T-helper 2 cell treated with Interferon-gamma antibody and Interleukin-4, amounts not matched to agents 5 μg/mL and 100 μg/mL, for 36 hours (primary cell): Measurements from ENCODE around the gene MAP4K5.
"Not testable (repeated sequence)": the region's sequence is repeated elsewhere in the genome, so short reads cannot be mapped to it uniquely, and the experiment has no call there.

Experiments
- DNase-seq: peaks from one replicate; pipeline ENCODE4 v3.0.0; 2021; ENCODE audit warnings: low spot score
- H3K27ac Mint-ChIP-seq: one replicate; pipeline ENCODE4 v1.8.0; 2021; ENCODE audit warnings: mild to moderate bottlenecking, mixed read lengths
- H3K27me3 Mint-ChIP-seq: one replicate; pipeline ENCODE4 v1.8.0; 2021; ENCODE audit warnings: low read depth, mixed read lengths
- H3K36me3 Mint-ChIP-seq: one replicate; pipeline ENCODE4 v1.8.0; 2021; ENCODE audit warnings: low read depth, mixed read lengths
- H3K4me1 Mint-ChIP-seq: one replicate; pipeline ENCODE4 v1.8.0; 2021; ENCODE audit warnings: low read depth, mixed read lengths
- H3K4me3 Mint-ChIP-seq: one replicate; pipeline ENCODE4 v1.8.0; 2022; ENCODE audit warnings: mild to moderate bottlenecking, moderate library complexity, mixed read lengths
- H3K9me3 Mint-ChIP-seq: one replicate; pipeline ENCODE4 v1.8.0; 2021; ENCODE audit warnings: mixed read lengths

Gene MAP4K5

DNA sequence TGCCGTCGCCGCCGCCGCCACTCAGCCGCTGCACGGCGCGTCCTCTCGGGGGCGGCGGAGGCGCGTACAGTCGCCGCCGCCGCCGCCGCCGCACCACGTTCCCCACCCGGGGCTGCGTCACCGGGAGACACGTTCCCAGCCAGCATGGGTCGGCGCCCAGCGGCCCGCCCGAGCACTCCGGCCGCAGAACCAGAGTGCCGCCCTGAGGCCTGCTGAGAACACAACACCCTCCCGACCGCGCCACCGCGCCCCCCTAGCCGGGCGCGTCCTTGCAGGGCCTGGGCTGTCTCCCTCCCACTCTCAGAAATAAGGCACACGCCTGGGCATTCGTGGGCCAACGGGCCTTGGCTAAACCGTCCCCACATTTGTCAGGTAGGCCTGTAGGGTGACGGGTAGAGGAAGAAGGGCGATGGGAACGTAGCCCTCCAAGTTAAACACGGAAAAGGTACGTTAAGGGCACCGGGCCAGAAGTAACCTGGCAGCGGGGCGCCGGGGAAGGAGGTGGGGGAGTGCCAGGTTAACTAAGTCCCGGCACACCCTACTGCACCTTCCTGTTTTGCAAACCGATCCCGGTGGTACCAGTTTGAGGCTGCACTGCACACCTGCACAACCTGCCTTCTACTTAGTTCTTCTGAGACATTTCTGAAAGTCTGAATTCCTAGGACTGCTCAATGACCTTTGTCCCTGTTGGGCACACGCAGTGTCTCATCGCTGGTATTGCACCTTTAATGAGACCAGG, at the start of gene MAP4K5:
Gene MAP4K5, minus strand, starts transcription at position 68 of the 739 bp plus-strand sequence. CDS start 520 bp downstream, outside the sequence.
- peak; percentile 88 for DNase-seq

DNA sequence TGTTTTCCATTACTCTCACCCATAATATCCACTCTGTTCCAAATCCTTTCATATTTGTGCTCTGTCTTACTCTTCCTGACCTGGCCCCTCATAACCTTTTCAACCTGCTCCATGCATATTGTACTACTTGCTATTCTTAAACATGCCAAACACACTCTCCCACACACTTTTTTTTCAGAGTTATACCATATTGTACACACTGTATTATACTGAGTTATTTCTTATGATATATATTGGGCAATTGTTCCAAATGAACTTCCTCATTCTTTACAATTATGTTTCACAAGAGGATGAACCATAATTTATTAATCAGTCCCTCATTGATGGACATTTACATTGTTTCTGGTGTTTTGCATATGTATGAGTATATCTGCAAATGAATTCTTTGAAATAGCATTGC, 46.1 kb upstream of the MAP4K5 start:
- H3K27ac Mint-ChIP-seq, result no peak overlapping the region
- H3K9me3 Mint-ChIP-seq, result no peaks in the 10 kb centered on the region
- H3K4me3 Mint-ChIP-seq, result no peak overlapping the region
- H3K36me3 Mint-ChIP-seq, result no peaks in the 10 kb centered on the region
- H3K27me3 Mint-ChIP-seq, result peaks cover 17% of the 10 kb centered on the region
- no peak for DNase-seq
- H3K4me1 Mint-ChIP-seq, result no peaks in the 10 kb centered on the region

More for the DNA sequence above, at the start of gene MAP4K5:
- Mint-ChIP-seq H3K9me3 (no peaks in the 10 kb centered on the region), H3K27me3 (peaks cover 22% of the 10 kb centered on the region), H3K36me3 (peaks cover 11% of the 10 kb centered on the region), H3K4me3 (peak within 1 kb of the TSS; percentile 90), H3K4me1 (peaks cover 31% of the 10 kb centered on the region), H3K27ac (peak within 1 kb of the TSS; percentile 79)

DNA sequence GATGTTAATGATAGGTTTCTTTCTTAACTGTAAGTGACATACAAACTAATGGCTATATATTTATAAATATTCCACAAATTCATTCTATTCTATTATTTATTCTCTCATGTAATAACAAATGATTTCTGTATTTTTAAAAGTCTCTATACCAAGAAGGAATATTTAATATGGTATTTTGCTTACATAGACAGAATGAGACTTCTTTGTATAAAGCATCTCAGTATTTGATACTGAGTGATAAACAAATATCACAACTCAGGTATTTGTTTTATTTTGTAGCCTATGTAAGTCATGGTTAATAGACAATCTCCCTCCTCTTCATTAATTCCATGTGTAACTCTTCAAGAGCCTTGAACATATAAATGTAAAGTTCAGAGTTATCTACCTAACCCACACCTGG, 45.6 kb upstream of the MAP4K5 start:
- H3K27me3 Mint-ChIP-seq, result peaks cover 12% of the 10 kb centered on the region
- no peak overlapping the region for H3K4me3 Mint-ChIP-seq
- H3K4me1 Mint-ChIP-seq, result no peaks in the 10 kb centered on the region
- DNase-seq, result no peak
- no peaks in the 10 kb centered on the region for H3K9me3 Mint-ChIP-seq
- H3K27ac Mint-ChIP-seq, result no peak overlapping the region
- H3K36me3 Mint-ChIP-seq, result no peaks in the 10 kb centered on the region

DNA sequence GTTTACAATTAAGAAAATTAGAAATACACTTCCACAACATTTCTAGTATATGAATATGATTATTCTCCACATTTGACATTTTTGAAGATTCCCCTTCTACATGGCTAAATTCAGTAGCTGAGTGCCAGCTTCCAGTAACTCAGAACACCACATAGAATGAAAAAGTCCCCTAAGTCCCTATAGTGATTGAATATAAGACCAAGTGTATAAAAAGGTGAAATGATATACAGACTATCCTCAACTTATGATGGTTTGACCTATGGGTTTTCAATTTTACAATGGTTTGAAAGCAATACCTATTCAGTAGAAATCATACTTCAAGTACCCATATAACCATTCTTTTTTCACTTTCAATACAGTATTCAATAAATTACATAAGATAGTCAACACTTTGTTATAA, 43.4 kb upstream of the MAP4K5 start:
- peaks cover 12% of the 10 kb centered on the region for H3K27me3 Mint-ChIP-seq
- H3K4me1 Mint-ChIP-seq, result no peaks in the 10 kb centered on the region
- no peaks in the 10 kb centered on the region for H3K36me3 Mint-ChIP-seq
- no peak for DNase-seq
- H3K4me3 Mint-ChIP-seq, result no peak overlapping the region
- H3K9me3 Mint-ChIP-seq, result peaks cover 4% of the 10 kb centered on the region
- H3K27ac Mint-ChIP-seq, result no peak overlapping the region

DNA sequence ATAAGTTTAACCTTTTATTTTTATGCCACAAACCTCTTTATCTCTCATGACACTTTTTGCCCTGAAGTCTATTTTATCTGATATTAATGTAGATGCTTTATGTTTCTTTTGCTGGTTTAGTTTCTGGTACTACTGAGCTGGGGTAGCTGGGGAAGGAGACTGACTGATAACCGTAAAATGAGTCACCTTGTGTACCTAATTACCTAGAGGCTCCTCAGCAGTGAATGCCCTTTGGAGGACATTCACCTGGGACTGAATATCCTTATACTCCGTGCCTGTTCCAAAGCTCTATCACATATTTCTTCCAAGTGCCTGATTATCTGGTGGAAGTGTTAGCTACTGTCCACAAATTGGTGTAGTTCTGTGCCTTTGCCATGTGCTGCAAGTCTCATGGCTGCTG, 41.5 kb upstream of the MAP4K5 start:
- H3K36me3 Mint-ChIP-seq, result peaks cover 2% of the 10 kb centered on the region
- peaks cover 15% of the 10 kb centered on the region for H3K9me3 Mint-ChIP-seq
- no peak overlapping the region for H3K4me3 Mint-ChIP-seq
- DNase-seq, result no peak
- peaks cover 10% of the 10 kb centered on the region for H3K27me3 Mint-ChIP-seq
- H3K4me1 Mint-ChIP-seq, result no peaks in the 10 kb centered on the region
- no peak overlapping the region for H3K27ac Mint-ChIP-seq

DNA sequence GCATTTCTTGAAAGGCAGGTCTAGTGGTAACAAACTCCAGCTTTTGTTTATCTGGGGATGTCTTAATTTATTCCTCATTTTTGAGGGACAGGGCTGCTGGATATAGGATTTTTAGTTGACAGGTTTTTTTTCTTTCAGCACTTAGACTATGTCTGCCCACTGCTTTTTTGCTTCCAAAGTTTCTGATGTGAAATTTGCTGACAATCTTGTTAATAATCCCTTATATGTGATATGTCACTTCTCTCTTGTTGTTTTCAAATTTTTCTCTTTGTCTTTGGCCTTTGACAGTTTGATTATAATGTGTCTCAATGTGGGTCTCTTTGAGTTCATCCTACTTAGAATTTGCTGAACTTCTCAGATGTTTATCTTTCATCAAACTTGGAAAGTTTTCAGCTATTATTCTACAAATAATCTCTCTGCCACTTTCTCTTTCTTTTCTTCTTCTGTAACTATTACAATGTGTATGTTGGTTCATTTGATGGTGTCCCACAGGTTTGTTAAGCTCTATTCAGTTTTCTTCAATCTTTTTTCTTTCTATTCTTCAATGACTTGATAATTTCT, 37.4 kb upstream of the MAP4K5 start:
- no peak overlapping the region for H3K4me3 Mint-ChIP-seq
- peaks cover 2% of the 10 kb centered on the region for H3K36me3 Mint-ChIP-seq
- H3K27me3 Mint-ChIP-seq, result peaks cover 8% of the 10 kb centered on the region
- no peaks in the 10 kb centered on the region for H3K4me1 Mint-ChIP-seq
- peaks cover 20% of the 10 kb centered on the region for H3K9me3 Mint-ChIP-seq
- no peak overlapping the region for H3K27ac Mint-ChIP-seq
- DNase-seq, result no peak

DNA sequence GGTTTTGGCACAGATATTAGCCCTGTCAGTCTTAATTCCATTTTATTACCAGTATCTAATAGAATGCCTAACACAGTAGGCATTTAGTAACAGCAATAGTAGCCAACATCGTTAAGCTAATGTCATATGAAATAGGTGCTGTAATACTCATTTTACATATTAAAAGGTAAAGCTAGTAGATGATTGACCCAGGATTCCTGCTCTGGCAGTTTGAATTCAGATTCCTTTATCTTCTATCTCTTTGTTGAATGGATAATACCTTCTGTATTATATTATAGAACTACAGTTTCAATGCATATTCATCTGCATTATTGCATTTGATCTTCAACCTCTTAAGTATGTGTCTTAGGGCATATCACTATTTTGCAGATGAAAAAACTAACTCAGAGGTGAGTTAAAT, 30.5 kb upstream of the MAP4K5 start:
- Mint-ChIP-seq H3K9me3 (no peaks in the 10 kb centered on the region), H3K4me1 (peaks cover 6% of the 10 kb centered on the region), H3K27me3 (peaks cover 47% of the 10 kb centered on the region), H3K27ac (no peak overlapping the region), H3K4me3 (no peak overlapping the region), H3K36me3 (no peaks in the 10 kb centered on the region)
- DNase-seq, result no peak

DNA sequence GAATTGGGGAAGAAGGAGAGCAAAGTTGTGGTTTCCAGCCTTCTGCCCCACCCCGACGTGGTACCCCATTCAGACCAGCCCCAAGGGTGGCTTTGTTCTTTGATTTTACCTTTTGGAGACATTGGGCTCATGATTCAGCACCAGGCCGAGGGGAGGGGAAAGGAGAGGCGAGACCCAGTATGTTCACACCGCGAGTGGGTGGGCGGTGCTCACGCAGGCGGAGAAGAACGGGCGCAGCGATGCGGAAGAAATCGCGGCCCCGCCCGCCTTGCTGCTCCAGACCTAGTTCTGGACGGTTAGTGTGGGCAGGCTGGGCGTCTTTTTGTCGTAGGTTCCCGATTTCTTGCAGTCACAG, 28.5 kb upstream of the MAP4K5 start:
- Mint-ChIP-seq H3K27me3 (peaks cover 60% of the 10 kb centered on the region), H3K27ac (no peak overlapping the region)
- DNase-seq, result peak; percentile 69

DNA sequence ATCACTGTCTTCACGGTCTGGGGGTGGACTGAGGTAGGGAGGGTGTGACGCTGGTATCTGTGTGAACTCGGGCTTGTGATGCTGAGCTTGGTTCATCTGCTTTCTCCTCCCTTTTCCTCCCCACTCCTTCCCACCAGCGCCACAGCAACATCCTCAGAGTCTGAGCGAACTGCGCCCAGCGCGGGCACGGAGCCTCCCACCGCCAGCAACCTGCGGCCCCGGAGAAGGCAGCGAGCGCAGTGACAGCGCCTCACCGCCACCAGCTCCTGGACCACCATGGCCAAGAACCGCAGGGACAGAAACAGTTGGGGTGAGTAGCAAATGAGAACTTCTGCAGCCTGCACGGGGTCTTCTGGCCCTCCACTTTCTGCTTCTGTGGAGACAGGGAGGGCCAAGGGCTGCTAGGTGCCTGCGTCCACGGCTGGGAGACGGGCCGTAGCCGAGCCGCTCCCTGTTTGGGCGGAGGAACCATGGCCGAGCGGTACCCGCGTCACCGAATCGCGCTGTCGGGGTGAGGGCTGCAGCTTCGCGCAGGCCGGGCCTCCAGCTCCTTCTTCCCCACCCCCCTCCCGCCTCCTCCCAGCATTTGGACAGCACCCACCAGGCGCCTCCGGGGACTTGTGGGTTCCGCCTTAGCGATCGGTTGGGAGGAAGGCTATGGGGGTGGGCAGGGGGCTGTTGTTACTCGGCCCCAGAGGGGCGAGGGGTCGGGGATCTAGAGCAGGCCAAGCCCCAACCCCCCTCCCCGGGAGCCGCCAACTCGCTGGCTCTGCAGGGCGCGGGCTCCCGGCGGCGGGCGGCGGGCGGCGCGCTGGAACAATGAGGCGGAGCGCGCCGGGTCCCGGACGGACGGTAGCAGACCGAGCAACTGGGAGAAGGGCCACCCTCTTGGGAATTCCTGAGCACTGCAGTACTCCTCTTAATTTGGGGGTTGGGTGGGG, 27.9 kb upstream of the MAP4K5 start, which contains the start of gene ATL1:
Gene ATL1, plus strand, starts transcription at position 156 of the 941 bp plus-strand sequence. Its CDS starts 121 bp downstream, at position 277.
- Mint-ChIP-seq H3K27me3 (peaks cover 63% of the 10 kb centered on the region), H3K4me1 (peaks cover 6% of the 10 kb centered on the region), H3K27ac (no peak within 1 kb of the TSS), H3K4me3 (peak within 1 kb of the TSS; percentile 80), H3K9me3 (no peaks in the 10 kb centered on the region), H3K36me3 (no peaks in the 10 kb centered on the region)
- peak; percentile 37 for DNase-seq

More for the DNA sequence above, 28.5 kb upstream of the MAP4K5 start:
- no peaks in the 10 kb centered on the region for H3K9me3 Mint-ChIP-seq
- peak overlapping the region; percentile 80 for H3K4me3 Mint-ChIP-seq
- no peaks in the 10 kb centered on the region for H3K36me3 Mint-ChIP-seq
- H3K4me1 Mint-ChIP-seq, result peaks cover 6% of the 10 kb centered on the region

DNA sequence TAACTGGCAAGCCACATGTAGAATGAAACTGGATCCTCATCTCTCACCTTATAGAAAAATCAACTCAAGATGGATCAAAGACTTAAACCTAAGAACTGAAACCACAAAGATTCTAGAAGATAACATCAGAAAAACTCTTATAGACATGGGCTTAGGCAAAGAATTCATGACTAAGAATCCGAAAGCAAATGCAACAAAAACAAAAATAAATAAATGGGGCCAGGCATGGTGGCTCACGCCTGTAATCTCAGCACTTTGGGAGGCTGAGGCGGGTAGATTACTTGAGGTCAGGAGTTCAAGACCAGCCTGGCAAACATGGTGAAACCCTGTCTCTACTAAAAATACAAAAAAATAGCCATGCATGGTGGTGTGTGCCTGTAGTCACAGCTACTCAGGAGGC, 20.4 kb upstream of the MAP4K5 start:
- not testable (repeated sequence) for H3K36me3 Mint-ChIP-seq, DNase-seq, H3K4me3 Mint-ChIP-seq, H3K9me3 Mint-ChIP-seq, H3K27ac Mint-ChIP-seq
- H3K27me3 Mint-ChIP-seq, result peaks cover 52% of the 10 kb centered on the region
- H3K4me1 Mint-ChIP-seq, result peaks cover 17% of the 10 kb centered on the region

DNA sequence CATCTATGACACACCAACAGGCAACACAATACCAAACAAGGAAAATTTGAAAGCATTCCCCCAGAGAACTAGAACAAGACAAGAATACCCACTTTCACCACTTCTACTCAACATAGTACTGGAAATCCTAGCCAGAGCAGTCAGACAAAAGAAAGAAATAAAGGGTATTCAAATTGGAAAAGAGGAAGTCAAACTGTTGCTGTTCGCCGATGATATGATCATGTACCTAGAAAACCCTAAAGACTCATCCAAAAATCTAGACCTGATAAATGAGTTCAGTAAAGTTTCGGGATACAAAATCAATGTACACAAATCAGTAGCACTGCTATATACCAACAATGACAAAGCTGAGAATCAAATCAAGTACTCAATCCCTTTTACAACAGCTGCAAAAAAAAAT, 19.5 kb upstream of the MAP4K5 start:
- no peak overlapping the region for H3K4me3 Mint-ChIP-seq
- H3K4me1 Mint-ChIP-seq, result peaks cover 17% of the 10 kb centered on the region
- H3K27ac Mint-ChIP-seq, result no peak overlapping the region
- no peaks in the 10 kb centered on the region for H3K9me3 Mint-ChIP-seq
- no peak for DNase-seq
- H3K27me3 Mint-ChIP-seq, result peaks cover 44% of the 10 kb centered on the region
- H3K36me3 Mint-ChIP-seq, result no peaks in the 10 kb centered on the region

DNA sequence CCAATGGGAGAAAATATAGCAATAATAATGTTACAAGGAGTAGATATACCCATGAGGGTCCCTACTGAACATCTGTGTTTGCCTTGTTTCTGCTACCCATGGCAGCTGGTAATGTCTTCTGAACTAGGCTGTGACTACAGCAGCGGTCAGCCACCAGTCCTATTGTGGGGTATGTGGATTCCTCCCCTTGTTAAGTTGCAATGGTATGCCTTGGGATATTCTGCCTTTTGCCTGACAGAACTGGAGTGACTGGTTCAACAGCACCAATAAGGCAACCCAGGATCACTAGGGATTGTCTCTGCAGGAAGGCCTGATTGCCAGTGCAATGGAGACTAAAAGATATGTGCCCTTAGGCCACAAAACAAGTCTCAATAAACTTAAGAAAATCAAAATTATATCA, 17.9 kb upstream of the MAP4K5 start:
- no peaks in the 10 kb centered on the region for H3K9me3 Mint-ChIP-seq
- peaks cover 17% of the 10 kb centered on the region for H3K4me1 Mint-ChIP-seq
- no peak overlapping the region for H3K27ac Mint-ChIP-seq
- DNase-seq, result no peak
- H3K27me3 Mint-ChIP-seq, result peaks cover 39% of the 10 kb centered on the region
- no peak overlapping the region for H3K4me3 Mint-ChIP-seq
- H3K36me3 Mint-ChIP-seq, result no peaks in the 10 kb centered on the region

DNA sequence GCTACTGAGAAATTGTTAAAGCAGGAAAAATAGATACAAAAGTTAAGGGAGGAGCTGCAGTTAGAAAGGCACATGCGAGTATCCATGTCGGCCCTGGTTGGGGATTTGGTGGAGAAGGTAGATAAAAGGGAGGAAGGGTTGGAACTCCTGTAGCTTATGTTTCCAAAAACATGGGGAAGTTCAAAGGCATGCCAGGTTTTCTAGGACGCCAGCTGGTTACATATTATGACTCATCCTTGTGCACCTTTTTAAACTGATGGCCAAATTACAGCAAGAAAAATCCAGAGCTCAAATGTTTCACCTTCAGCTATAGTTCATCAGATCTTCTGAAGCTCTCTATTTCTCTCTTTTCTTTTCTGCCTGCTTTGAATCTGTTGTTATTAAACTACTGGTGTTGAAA, 13.2 kb upstream of the MAP4K5 start:
- H3K27me3 Mint-ChIP-seq, result peaks cover 4% of the 10 kb centered on the region
- no peak overlapping the region for H3K27ac Mint-ChIP-seq
- H3K9me3 Mint-ChIP-seq, result no peaks in the 10 kb centered on the region
- no peaks in the 10 kb centered on the region for H3K36me3 Mint-ChIP-seq
- H3K4me3 Mint-ChIP-seq, result no peak overlapping the region
- DNase-seq, result no peak
- peaks cover 17% of the 10 kb centered on the region for H3K4me1 Mint-ChIP-seq

DNA sequence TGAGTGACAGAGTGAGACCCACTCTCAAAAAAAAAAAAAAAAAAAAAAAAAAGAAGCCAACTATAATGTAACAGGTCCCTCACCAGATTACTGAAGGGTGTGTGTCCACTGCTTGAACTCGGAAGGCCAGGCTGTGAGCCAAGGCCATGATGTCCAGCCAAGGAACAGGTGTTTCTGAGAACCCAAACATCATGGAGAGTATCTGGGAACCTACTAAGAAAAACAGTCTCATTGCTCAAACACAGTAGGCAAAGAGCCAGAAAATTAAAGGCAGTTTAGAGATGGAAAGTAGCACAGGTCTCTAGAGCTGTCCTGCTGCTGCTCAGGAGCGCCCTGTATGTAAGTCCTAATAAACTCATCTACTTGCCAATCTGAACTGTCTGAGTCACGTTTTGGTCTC, 12.5 kb upstream of the MAP4K5 start:
- Mint-ChIP-seq H3K9me3 (no peaks in the 10 kb centered on the region), H3K4me1 (peaks cover 16% of the 10 kb centered on the region), H3K27ac (no peak overlapping the region), H3K36me3 (no peaks in the 10 kb centered on the region), H3K27me3 (peaks cover 3% of the 10 kb centered on the region), H3K4me3 (no peak overlapping the region)
- no peak for DNase-seq
